RPMI8226 (cell line): ENCODE data around the gene RUSC2.
A peak's percentile ranks its signal among the peaks of the same experiment; 100 is the strongest.
"Not testable (repeated sequence)": the region's sequence is repeated elsewhere in the genome, so short reads cannot be mapped to it uniquely, and the experiment has no call there.

Source experiments
- DNase-seq: peaks from one replicate; pipeline ENCODE4 v3.0.0-alpha.2; 2015

The RUSC2 gene

GRCh38 chr9:35489313-35490154 is at the start of gene RUSC2:
TSS of gene RUSC2 (plus strand) at chr9:35490111. CDS start at chr9:35546522, 56,411 bp downstream.
- peak; percentile 11 for DNase-seq

DNA sequence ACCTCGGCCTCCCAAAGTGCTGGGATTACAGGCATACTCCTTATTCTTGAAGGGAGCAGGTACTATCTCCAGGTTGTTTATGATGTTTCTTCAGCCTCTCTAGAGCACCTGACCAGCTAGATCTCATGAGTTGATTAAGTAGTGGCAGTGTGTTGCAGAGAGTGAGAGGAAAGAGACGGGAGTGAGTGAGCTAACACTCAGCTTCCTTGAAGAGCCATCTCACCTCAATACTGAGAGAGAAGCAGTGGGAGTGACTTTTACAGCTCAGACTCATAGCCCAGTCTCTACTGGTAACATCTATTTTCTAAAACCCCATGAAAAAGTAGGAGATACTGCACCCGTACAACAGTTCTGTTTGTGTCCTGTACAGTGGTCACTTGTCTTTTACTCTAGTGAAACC is 43.9 kb upstream of the RUSC2 start:
- no peak for DNase-seq

DNA sequence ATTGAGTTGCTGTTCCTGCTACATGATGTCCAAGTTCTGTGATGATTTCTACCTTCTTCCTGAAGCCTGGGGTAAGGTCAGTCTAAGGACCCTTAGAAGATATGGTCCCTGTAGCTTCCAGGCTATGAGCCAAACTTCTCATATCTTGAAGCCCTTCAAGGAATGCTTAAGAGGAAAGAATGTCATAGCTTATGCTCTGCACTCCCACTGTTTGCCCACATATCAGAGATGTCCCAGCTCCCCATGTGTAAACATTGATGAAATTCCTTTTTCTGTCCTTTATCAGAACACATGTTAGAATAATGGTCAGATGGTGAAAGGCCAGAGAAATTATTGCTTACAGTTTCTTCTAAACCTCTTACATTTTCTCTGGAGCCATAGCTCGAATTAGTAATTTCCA is 41.4 kb upstream of the RUSC2 start:
- DNase-seq = no peak

DNA sequence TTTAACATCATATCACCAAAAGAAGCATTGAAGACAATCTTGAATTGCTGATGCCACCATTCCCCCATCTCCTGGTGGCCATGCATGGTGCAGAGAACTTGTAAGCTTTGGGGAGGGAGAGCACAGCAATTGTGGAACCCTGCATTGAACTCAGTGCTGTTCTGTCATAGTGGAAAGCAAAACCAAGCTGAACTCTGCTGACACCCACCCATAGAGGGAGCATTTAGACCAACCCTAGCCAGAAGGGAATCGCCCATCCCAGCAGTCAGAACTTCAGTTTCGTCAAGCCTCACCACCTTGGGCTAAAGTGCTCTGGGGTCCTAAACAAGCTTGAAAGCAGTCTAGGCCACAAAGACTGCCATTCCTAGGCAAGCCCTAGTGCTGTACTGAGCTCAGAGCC is 37.4 kb upstream of the RUSC2 start:
- no peak for DNase-seq

DNA sequence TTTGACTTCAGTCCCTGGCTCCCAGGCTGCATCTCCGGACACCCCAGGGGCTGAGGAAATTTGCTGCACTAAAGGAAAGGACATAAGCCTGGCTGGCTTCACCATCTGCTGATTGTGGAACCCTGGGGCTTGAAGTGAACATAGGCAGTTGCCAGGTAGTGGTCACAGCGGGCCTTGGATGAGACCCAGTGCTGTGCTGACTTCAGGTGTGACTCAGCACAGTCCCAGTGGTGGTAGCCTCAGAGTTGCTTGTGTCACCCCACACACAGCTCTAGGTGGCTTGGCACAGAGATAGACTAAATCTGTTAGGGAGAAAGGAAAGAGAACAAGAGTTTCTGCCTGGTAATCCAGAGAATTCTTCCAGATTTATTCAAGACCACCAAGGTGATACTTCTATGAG is 36.1 kb upstream of the RUSC2 start:
- DNase-seq = no peak

DNA sequence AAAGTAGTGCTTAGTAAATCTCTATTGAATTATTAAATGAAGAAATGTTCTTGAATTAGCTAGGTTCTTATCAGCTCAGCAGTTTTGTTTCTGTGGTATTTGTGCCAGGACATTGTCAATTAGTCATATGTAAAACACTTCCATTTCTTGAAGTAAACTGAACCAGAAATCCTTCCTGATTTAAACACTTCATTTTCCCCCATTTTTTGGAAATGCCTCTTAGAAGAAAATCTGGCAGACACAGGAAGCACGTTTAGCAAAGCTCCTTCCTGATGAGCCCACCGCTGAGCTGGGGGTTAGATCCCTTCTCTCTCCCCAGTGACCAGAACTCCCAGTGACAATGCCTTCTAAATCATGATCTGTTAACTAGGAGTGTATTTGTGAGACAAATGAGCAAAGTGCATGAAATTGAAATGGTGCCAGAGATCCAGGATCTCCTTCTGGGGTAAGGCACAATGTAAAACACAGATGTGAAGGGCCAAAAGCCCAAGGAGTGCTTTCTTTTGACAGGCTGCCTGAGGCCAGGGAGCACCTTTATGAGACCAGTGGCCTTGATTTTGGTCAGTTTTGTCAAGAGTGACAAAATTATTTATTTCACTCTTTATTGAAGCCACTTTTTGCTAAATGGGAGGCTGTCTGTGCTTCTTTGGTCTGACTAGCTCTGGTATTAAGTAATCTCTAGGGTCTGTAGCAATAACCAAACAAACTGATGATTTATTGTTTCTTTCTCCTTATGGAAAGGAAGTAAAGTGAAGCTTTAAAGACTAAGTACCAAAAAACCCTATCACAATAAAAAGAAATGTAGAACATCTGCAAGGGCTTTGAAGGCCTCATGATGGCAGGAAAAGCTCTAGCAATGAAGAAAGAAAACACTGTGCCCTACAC is 25.5 kb upstream of the RUSC2 start:
- no peak for DNase-seq

- no peak for DNase-seq
Observed at GRCh38 chr9:35470340-35470739, 19.6 kb upstream of the RUSC2 start.

- DNase-seq = no peak
Observed at GRCh38 chr9:35470894-35471293, 19.0 kb upstream of the RUSC2 start.

- no peak for DNase-seq
Observed at GRCh38 chr9:35476596-35476995, 13.3 kb upstream of the RUSC2 start.

DNA sequence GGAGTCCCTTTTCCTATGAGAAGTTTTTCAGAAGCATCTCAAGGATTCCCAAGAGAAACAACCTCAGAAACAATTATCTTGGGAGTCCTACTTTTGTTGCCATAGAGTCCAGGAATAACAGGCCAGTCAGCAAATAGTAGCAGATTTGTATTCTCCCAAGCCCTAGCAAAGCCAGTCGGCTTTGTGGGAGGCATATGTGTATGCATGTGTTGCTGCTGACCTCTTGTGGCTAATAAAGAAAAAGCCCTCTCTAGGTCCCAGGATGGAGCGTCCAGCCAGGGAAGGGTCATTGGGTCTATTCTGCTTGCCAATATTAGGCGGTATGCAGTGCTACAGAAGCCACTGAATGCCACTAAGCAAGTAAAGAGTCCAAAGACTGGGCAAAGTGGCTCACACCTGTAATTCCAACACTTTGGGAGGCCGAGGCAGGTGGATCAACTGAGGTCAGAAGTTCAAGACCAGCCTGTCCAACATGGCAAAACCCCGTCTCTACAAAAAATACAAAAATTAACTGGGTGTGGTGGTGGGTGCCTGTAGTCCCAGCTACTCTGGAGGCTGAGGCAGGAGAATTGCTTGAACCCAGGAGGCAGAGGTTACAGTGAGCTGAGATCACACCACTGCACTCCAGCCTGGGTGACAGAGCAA is 12.6 kb upstream of the RUSC2 start:
- peak; percentile 68 for DNase-seq

- DNase-seq = no peak
Observed at GRCh38 chr9:35478871-35479270, 11.0 kb upstream of the RUSC2 start.

GRCh38 chr9:35481347-35481975 is 8.4 kb upstream of the RUSC2 start:
- peak; percentile 53 for DNase-seq

- DNase-seq = no peak
Observed at GRCh38 chr9:35482071-35482470, 7.8 kb upstream of the RUSC2 start.

- no peak for DNase-seq
Observed at GRCh38 chr9:35484406-35484805, 5.5 kb upstream of the RUSC2 start.

DNA sequence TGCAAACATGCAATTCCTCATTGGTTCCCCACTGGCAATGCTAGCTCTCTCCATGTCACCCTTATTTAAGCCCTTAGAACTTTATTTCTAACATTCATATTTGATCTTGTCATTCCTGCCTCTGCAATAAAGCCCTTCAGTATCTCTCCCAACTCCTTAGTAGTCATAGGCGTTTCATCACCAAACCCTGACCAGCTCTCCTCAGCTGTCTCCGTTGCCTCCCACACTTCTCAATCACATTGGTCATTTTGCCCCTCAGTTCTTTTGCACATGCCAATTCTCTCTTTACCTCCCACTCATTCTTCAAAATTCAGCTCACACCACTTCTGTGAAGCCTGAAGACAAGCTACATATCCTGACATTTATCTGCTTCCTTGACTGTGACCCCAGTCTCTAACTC is 2.8 kb upstream of the RUSC2 start:
- DNase-seq = no peak

DNA sequence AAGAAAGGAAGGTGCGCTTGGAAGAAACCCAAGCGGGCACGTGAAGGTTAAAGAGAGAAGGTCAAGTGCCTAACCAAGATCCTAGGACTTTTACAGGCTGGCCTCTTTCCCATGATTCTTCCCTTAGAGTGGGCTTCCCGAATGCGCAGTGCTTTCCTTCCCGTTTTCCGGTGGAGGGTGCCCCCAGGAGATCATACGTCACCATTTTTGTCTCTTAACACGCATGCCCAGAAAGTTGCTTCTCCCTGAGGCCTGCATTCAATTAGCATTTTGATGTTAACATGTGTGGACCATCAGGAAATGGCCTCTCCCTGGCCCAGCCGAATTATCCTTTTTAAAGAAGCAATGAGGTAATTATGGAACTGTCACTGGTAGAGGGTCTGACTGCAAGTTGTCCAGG is 1.9 kb upstream of the RUSC2 start:
- DNase-seq = no peak

GRCh38 chr9:35488566-35489312 is 1.2 kb upstream of the RUSC2 start:
- DNase-seq = no peak

GRCh38 chr9:35490155-35490909 is 421 bp downstream of the RUSC2 start:
- DNase-seq = no peak

DNA sequence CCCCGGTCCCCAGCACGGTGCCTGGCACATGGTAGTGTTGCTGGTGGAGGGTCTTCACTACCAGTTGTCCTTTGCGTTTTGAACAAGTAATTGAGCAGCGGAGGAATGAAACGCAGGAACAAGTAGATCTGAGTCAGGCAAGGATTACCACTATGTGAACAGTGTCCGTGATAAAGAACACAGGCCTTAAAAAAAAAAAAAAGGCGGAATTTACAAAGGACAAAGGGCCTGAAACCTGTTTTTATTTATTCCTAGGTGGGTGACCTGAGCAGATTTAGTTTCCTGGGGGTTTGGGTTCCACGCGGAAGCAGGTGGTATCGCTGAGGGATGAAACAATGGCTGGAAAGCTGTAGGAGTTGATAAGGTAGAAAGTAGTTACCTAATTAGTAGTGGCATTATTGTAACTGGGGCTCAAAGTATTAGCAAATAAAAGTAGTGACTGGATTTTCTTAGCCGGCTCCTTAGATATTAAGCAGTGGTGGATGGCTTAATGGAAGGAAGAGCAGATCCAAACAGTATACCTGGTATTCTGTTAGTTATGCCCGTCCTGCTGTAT is 1.1 kb downstream of the RUSC2 start:
- no peak for DNase-seq

DNA sequence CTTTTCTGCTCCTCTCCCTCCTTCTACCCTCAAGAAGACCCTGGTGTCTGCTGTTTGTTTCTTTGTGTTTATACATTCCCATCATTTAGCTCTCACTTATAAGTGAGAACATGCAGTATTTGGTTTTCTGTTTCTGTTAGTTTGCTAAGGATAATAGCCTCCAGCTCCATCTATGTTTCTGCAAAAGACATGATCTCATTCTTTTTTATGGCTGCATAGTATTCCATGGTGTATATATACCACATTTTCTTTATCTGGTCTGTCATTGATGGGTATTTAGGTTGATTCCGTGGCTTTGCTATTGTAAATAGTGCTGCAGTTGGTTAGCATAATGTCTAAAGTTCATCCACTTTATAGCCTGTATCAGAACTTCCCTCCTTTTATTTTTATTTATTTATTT is 3.2 kb downstream of the RUSC2 start:
- DNase-seq = not testable (repeated sequence)

DNA sequence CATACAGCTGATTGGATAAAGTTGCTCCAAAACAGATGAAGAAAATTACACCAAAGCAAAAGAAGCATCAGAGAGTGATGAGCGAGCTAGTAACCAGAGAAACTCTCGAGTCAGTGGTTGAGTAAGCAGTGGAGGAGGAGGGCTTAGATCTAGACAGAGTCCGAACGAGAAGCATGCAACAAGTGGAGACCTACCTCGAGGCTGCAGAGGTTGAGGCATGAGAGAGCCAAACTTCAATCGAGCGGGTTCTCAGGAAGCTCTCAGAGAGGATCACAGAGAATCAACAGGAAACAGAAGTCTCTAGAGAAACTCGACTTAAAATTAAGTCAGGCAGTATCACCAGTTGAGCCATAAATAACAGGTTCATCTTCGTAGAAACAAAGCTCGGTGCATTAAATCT is 6.1 kb downstream of the RUSC2 start:
- DNase-seq = no peak
